Measurements from ENCODE around the gene COMMD10. TPM values are rescaled to one million over a fixed set of nuclear protein-coding genes. Genes with fewer than 3 reads are reported as not detected.

Gene COMMD10
- total RNA-seq, 3 donors from 2014 or later (not counting 1 experiment from before 2014, with no cell fraction given) = 28.7 to 41.1 (median 35.1) TPM

GRCh38 chr5:116063950-116064349 lies 20.9 kb upstream of the COMMD10 start:
- Histone ChIP-seq H3K36me3 (ENCODE audit: control insufficient read depth, insufficient read depth, low read length) (no peaks in the 10 kb centered on the region), H3K27me3 (ENCODE audit: control insufficient read depth, insufficient read depth, low read length) (peaks cover 2% of the 10 kb centered on the region), H3K4me1 (ENCODE audit: control insufficient read depth, insufficient read depth, low read length) (no peaks in the 10 kb centered on the region), H3K9me3 (ENCODE audit: control insufficient read depth, insufficient read depth, low read length) (no peaks in the 10 kb centered on the region), H3K27ac (ENCODE audit: low read length) (no peak overlapping the region), H3K4me3 (ENCODE audit: low read length) (no peak overlapping the region)
- DNase-seq (no peak), ATAC-seq (no peak)
- no peak overlapping the region for H3K4me3 Mint-ChIP-seq
- TF ChIP-seq CTCF (IDR thresholded peaks at IDR 0.05) = no peak
- H3K27ac Mint-ChIP-seq = no peak overlapping the region
- H3K27me3 Mint-ChIP-seq (ENCODE audit: low read depth in 2 of 2) = peaks cover 11 to 28% of the 10 kb centered on the region in 2 donors
- WGBS (ENCODE audit: insufficient coverage) = 92% methylated on average over 2 of the region's 3 CpGs
- H3K36me3 Mint-ChIP-seq = no peaks in the 10 kb centered on the region
- no peaks in the 10 kb centered on the region for H3K4me1 Mint-ChIP-seq
- H3K9me3 Mint-ChIP-seq = no peaks in the 10 kb centered on the region
- intact Hi-C loops (cut with micrococcal nuclease) = no loop called here

- intact Hi-C loops (cut with micrococcal nuclease) = loop anchor here (1.0 to 5.0 kb wide), 2 partner anchors 434 to 761 kb away; no protein-coding TSS in a partner anchor
- DNase-seq (peak in 1 of 2 donors; percentile 82), ATAC-seq (peak in 2 of 3 donors; percentile 68 to 70)
- TF ChIP-seq CTCF (IDR thresholded peaks at IDR 0.05) = peak; percentile 84
- Mint-ChIP-seq H3K36me3 (no peaks in the 10 kb centered on the region), H3K4me1 (no peaks in the 10 kb centered on the region), H3K27ac (no peak overlapping the region), H3K27me3 (ENCODE audit: low read depth in 2 of 2) (peaks cover 13 to 27% of the 10 kb centered on the region in 2 donors), H3K4me3 (no peak overlapping the region), H3K9me3 (no peaks in the 10 kb centered on the region)
- Histone ChIP-seq H3K36me3 (ENCODE audit: control insufficient read depth, insufficient read depth, low read length) (no peaks in the 10 kb centered on the region), H3K27me3 (ENCODE audit: control insufficient read depth, insufficient read depth, low read length) (no peaks in the 10 kb centered on the region), H3K27ac (ENCODE audit: low read length) (no peak overlapping the region), H3K9me3 (ENCODE audit: control insufficient read depth, insufficient read depth, low read length) (no peaks in the 10 kb centered on the region), H3K4me1 (ENCODE audit: control insufficient read depth, insufficient read depth, low read length) (no peaks in the 10 kb centered on the region), H3K4me3 (ENCODE audit: low read length) (no peak overlapping the region)
- WGBS (ENCODE audit: insufficient coverage) = 41% methylated on average over 3 of the region's 4 CpGs
Measured at GRCh38 chr5:116068028-116068632, 16.7 kb upstream of the COMMD10 start.

GRCh38 chr5:116071211-116071610 lies 13.6 kb upstream of the COMMD10 start:
- TF ChIP-seq CTCF (IDR thresholded peaks at IDR 0.05) = no peak
- intact Hi-C loops (cut with micrococcal nuclease) = no loop called here
- H3K27me3 Mint-ChIP-seq (ENCODE audit: low read depth in 2 of 2) = peaks cover 25 to 33% of the 10 kb centered on the region in 2 donors
- Histone ChIP-seq H3K4me1 (ENCODE audit: control insufficient read depth, insufficient read depth, low read length) (no peaks in the 10 kb centered on the region), H3K36me3 (ENCODE audit: control insufficient read depth, insufficient read depth, low read length) (no peaks in the 10 kb centered on the region), H3K4me3 (ENCODE audit: low read length) (no peak overlapping the region), H3K9me3 (ENCODE audit: control insufficient read depth, insufficient read depth, low read length) (no peaks in the 10 kb centered on the region), H3K27ac (ENCODE audit: low read length) (no peak overlapping the region), H3K27me3 (ENCODE audit: control insufficient read depth, insufficient read depth, low read length) (no peaks in the 10 kb centered on the region)
- no peak overlapping the region for H3K27ac Mint-ChIP-seq
- H3K4me3 Mint-ChIP-seq = no peak overlapping the region
- H3K4me1 Mint-ChIP-seq = peaks cover 10 to 12% of the 10 kb centered on the region in 2 donors
- ATAC-seq (no peak), DNase-seq (no peak)
- H3K9me3 Mint-ChIP-seq = no peaks in the 10 kb centered on the region
- no CpG with 5 or more reads among the region's 1 CpG for WGBS (ENCODE audit: insufficient coverage)
- H3K36me3 Mint-ChIP-seq = no peaks in the 10 kb centered on the region
